GM18507 (cell line): ENCODE data around the gene SUPT5H.

ENCODE experiments used
- DNase-seq: peaks from one replicate; pipeline ENCODE4 v3.0.0; 2011; ENCODE audit warnings: low read depth; ENCODE audit not compliant: insufficient read length; ENCODE audit errors: extremely low spot score
- FAIRE-seq: peaks from 2 replicates; lab custom pipeline; 2011; peaks lifted over from hg19 to GRCh38; lab: Jason Lieb, UNC

Gene SUPT5H

DNA sequence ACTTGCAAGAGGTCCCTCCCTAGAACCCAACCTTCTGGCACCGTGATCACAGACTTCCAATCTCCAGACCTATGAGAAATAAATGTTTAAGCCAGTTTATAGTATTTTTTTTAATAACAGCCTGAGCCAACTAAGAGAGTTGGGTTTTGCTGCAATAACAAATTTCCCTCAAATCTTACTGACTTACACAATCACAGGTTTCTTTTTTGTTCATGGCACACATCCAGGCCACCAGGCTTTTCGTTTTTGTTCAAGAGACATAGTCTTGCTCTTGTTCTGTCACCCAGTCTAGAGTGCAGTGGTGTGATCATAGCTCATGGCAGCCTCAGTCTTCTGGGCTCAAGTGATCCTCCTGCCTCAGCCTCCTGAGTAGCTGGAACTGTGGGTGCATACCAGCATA is 67.6 kb downstream of the SUPT5H start:
- FAIRE-seq: no peak
- no peak for DNase-seq

DNA sequence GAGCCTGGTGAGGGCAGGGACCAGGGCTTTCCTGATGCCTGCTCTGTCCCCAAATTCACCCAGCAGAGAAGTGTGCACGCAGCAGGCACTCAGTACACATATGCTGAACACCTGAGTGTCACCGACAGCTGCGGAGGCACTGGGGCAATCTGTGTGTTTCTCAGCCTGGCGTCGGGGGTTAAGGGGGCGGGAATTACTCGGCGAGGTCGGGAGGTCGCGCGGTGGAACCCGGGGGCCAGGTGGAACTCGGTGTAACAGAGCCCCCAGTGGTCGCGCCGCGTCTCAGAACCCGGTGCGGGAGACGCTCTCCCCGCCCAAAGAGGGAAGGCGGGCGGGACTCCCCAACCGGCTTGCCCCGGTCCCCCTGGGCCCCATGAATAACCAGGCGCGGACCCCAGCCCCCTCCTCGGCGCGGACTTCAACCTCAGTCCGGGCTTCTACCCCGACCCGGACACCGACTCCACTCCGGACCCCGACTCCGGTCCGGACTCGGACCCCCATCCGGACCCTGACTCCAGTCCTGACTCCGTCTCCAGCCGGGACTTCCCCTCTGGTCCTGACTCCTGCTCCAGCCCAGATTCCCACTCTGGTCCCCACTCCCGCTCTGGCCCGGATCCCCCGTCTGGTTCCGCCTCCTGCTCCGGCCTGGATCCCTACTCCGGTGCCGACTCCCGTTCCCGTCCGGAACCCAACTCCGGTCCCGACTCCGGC is 69.6 kb downstream of the SUPT5H start, which contains the start of gene SELENOV:
SELENOV (plus strand) TSS at position 300 of the 711 bp plus-strand sequence; CDS start at position 374, 74 bp downstream.
- DNase-seq (no peak), FAIRE-seq (no peak)

DNA sequence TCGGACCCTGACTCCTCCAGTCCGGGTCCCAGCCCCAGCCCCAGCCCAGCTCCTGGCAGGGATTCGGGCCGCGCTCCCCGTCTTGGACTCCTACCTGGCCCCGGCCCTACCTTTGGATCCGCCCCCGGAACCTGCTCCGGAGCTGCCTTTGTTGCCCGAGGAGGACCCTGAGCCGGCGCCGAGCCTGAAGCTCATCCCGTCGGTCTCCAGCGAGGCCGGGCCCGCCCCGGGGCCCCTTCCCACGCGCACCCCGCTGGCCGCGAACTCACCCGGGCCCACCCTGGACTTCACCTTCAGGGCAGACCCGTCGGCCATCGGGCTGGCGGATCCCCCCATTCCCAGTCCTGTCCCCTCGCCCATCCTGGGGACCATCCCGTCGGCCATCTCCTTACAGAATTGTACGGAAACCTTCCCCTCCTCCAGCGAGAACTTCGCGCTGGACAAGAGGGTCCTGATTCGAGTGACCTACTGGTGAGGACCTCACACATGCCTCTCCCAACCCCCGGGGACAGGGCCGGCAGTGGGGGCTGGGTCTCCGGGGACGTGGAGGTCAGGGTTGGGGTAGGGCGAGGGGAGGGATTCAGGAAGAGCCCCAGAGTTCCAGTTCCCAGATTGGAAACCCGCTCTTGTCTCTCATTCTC is 70.3 kb downstream of the SUPT5H start:
- no peak for DNase-seq

DNA sequence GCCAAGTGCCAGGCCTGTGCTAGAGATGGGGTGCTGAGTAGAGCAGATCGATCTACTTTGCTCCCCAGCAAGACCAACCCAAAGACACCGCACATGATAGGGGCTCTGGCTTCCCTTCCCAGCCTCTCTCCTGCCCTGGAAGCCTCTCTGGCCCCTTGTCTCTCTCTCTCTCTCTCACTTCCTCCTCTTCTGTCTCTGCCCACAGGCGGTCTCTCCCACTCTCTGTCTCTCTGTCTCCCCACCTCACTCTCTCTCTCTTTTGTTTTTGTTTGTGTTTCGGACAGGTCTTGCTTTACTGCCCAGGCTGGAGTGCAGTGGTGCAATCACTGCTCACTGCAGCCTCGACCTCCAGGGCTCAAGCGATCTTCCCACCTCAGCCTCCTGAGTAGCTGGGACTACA is 70.9 kb downstream of the SUPT5H start:
- FAIRE-seq (no peak), DNase-seq (no peak)

More for the DNA sequence above, 70.3 kb downstream of the SUPT5H start:
- no peak for FAIRE-seq

DNA sequence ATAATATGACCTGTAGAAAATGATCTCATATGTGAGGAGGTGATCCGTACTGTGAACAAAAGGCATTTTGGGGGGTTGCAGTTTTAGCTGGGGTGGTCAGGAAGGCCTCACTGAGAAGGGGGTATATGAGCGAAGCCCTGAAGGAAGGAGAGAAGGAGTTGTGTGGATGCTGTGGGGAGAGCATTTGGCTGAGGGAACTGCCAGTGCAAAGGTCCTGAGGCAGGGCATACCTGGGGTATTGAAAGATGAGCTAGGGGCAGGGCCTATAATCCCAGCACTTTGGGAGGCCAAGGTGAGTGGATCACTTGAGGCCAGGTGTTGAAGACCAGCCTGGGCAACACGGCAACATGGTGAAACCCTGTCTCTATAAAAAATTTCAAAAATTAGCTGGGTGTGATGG is 72.0 kb downstream of the SUPT5H start:
- FAIRE-seq (no peak), DNase-seq (no peak)

DNA sequence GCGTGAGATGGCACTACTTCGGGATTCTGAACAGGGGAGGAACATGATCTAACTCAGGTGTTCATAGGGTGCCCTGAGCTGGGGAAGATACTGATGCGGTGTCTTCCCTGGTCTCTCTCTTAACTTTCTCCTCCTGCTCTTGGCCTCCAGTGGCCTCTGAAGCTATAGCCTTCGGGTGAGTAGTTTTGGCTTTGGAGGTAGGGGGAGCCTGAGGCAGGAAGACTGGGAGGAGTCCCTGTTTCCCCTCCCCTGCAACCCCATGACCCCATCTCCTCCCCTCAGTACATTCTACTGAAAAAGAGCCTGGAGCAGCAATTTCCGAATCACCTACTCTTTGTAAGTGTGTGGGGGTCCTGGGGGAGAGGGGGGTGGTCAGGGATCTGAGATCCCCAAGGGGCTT is 73.1 kb downstream of the SUPT5H start:
- FAIRE-seq (no peak), DNase-seq (no peak)

DNA sequence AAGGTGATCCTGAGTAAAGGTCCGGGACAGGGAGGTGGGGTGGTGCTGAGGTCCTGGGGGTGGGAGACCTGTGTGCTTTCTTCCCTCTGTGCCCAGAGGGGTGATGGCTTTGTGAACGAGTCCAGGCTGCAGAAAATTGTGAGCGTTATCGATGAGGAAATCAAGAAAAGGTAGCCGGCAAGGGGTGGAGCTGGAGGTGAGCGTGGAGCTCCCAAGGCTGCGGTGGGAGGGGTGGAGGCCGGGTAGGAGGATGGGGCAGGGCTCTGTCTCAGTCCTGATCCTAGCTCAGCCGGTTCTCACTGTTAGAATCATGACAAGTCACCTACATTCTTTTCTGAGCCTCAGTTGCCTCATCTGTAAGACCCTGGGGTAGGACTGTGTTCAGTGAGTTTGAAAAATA is 73.6 kb downstream of the SUPT5H start:
- no peak for FAIRE-seq
- no peak for DNase-seq

DNA sequence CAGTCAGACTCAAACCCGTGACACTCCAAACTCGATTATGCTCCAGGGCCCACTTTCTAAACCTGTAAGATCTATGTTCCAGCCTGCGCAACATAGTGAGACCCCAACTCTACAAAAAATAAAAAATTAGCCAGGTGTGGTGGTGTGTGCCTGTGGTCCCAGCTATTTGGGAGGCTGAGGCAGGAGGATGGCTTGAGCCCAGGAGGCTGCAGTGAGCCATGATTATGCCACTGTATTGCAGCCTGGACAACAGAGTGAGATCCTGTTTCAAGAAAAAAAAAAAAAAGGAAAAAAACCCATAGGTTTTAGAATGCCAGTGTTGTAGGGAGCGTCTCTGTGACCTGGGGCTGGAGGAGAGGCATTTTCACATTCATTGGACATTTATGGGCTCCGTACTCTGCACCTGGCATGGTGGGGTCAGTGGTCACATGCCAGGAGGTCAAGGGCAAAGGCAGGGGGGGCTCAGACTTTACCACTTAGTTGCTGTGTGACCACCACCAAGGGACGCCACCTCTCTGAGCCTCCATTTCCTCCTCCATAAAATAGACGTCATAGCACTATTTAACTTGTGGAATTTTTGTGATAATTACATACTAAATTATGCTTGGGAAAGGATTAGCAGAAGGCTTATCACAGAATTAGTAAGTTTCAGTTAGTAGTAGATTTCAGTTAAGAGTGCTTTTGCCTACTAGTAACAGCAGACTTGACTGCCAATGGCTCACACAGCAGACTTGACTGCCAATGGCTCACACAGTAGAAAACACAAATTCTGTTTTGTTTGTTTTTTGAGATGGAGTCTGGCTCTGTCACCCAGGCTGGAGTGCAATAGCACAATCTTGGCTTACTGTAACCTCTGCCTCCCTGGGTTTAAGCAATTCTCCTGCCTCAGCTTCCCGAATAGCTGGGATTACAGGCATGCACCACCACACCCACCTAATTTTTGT is 75.4 kb downstream of the SUPT5H start:
- FAIRE-seq: no peak

DNA sequence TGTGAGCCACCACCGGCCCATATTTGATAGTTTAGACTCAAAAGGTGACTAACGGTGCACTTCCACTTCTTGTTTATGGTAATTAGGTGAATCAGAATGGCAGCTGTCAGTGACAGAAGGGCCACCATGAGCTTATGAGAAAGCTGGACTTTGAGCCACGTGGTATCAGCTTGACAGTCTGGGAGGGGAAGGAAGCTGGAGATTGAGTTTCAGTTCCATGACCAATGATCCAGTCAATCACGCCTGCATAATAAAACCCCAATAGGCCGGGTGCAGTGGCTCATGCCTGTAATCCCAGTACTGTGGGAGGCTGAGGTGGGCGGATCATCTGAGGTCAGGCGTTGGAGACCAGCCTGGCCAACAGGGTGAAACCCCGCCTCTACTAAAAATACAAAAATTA is 79.1 kb downstream of the SUPT5H start:
- FAIRE-seq (no peak), DNase-seq (no peak)

More for the DNA sequence above, 75.4 kb downstream of the SUPT5H start:
- DNase-seq: no peak

DNA sequence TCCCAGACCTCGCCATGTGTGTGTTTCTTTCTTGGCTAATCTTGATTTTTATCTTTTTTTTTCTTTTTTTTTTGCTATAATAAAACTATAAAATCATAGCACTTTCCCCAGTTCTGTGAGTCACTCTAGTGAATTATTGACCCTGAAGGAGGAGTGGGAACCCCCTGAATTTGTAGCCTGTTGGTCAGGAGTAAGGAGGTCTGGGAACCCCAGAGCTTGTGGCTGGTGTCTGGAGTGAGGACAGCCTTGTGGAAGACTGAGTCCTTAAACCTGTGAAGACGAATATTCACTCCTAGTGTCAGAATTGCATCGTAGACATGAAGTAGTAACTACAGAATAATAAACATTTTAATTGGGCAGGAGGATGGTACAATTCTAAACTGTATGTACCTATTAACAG is 79.8 kb downstream of the SUPT5H start:
- FAIRE-seq: no peak
- DNase-seq: no peak
